Caco-2 (cell line): ENCODE measurements around the gene MEGF11. TPM values are rescaled to one million over a fixed set of nuclear protein-coding genes. Genes with fewer than 3 reads are reported as not detected.

Source experiments
- BruUV-seq: library from RNA; stranded (reverse); fragments of 400-500 nt; replicated peaks from 2 replicates; lab custom pipeline; 2021; lab: Mats Ljungman, UMichigan
- CTCF ChIA-PET: fragments of 300-600 bp; sonication (Branson Sonifier 250); formaldehyde crosslinking; loops from one replicate; lab custom pipeline; 2022; ENCODE audit warnings: antibody characterized with exemption; lab: Charles Lee
- POLR2A ChIA-PET: fragments of 300-600 bp; sonication (Branson Sonifier 250); formaldehyde crosslinking; loops from one replicate; lab custom pipeline; 2022; ENCODE audit warnings: antibody characterized with exemption; lab: Charles Lee
- DNase-seq, 2 experiments: peaks; one replicate each; pipeline versions ENCODE4 v3.0.0 to v3.0.0-alpha.2; 2020 to 2022
- H3K27me3 ChIP-seq: replicated peaks from 2 replicates; pipeline ENCODE4 v1.6.0; 2011; ENCODE audit warnings: low read length; ENCODE audit not compliant: control insufficient read depth, insufficient read depth
- H3K36me3 ChIP-seq: 2 replicates; pipeline ENCODE4 v1.5.1; 2011; ENCODE audit warnings: low read length; ENCODE audit not compliant: control insufficient read depth, insufficient read depth
- H3K4me1 ChIP-seq: fragments of 250-450 bp; sonication (Bioruptor Pico); 2 replicates; pipeline ENCODE4 v1.5.1; 2020; ENCODE audit warnings: mild to moderate bottlenecking
- H3K4me3 ChIP-seq: 2 replicates; pipeline ENCODE4 v1.5.1; 2011; ENCODE audit warnings: low read depth, mild to moderate bottlenecking, control low read depth, low read length
- H3K9me3 ChIP-seq: fragments of 250-450 bp; sonication (Bioruptor Pico); 2 replicates; pipeline ENCODE4 v1.5.1; 2020; ENCODE audit warnings: mild to moderate bottlenecking, moderate library complexity
- H3K27ac Mint-ChIP-seq: one replicate; pipeline ENCODE4 v1.8.0; 2022; ENCODE audit warnings: mixed read lengths; ENCODE audit not compliant: unreplicated experiment
- H3K27me3 Mint-ChIP-seq: one replicate; pipeline ENCODE4 v1.8.0; 2022; ENCODE audit warnings: mixed read lengths; ENCODE audit not compliant: insufficient read depth, unreplicated experiment
- H3K36me3 Mint-ChIP-seq: one replicate; pipeline ENCODE4 v1.8.0; 2022; ENCODE audit warnings: mild to moderate bottlenecking, mixed read lengths; ENCODE audit not compliant: insufficient read depth, unreplicated experiment
- H3K4me1 Mint-ChIP-seq: one replicate; pipeline ENCODE4 v1.8.0; 2022; ENCODE audit warnings: low read depth, mixed read lengths; ENCODE audit not compliant: unreplicated experiment
- H3K4me3 Mint-ChIP-seq: one replicate; pipeline ENCODE4 v1.8.0; 2022; ENCODE audit warnings: mild to moderate bottlenecking, moderate library complexity, mixed read lengths; ENCODE audit not compliant: unreplicated experiment
- H3K9me3 Mint-ChIP-seq: one replicate; pipeline ENCODE4 v1.8.0; 2022; ENCODE audit warnings: mixed read lengths; ENCODE audit not compliant: unreplicated experiment
- CTCF ChIP-seq, 2 experiments: fragments of 200-600 bp in 1 of 2; IDR thresholded peaks; 1 replicate in 1 of 2; 2 replicates in 1 of 2; pipeline versions ENCODE4 v1.5.1 to v1.8.0; 2011 to 2022; ENCODE audit warnings: antibody characterized with exemption in 1 of 2, control low read depth in 1 of 2, inconsistent platforms in 1 of 2, low read depth in 1 of 2, low read length in 1 of 2, mild to moderate bottlenecking in 1 of 2, moderate library complexity in 1 of 2; ENCODE audit not compliant: insufficient read depth in 1 of 2, severe bottlenecking in 1 of 2, unreplicated experiment in 1 of 2
- intact Hi-C: fragments of 100-400 bp; cut with micrococcal nuclease; formaldehyde crosslinking; loops from one replicate; pipeline ENCODE4 v1.10.0; 2022; ENCODE audit not compliant: unreplicated experiment
- total RNA-seq: library from RNA; stranded (reverse); gene quantifications from 2 replicates; pipeline ENCODE4 v1.2.3, GENCODE V29; 2022

Gene MEGF11
- total RNA-seq, 1 experiment from 2014 or later = 0.66 TPM

GRCh38 chr15:65940618-65940909 is 313.0 kb downstream of the MEGF11 start:
- Histone ChIP-seq H3K9me3 (no peaks in the 10 kb centered on the region), H3K27me3 (no peaks in the 10 kb centered on the region), H3K4me1 (no peaks in the 10 kb centered on the region), H3K36me3 (no peaks in the 10 kb centered on the region), H3K4me3 (no peak overlapping the region)
- H3K36me3 Mint-ChIP-seq = no peaks in the 10 kb centered on the region
- H3K27ac Mint-ChIP-seq = no peak overlapping the region
- intact Hi-C loops = no loop called here
- TF ChIP-seq CTCF (IDR thresholded peaks at IDR 0.05; ENCODE audit: insufficient read depth in 1 of 2, low read depth in 1 of 2, low read length in 1 of 2, severe bottlenecking in 1 of 2, unreplicated experiment in 1 of 2) = no peak
- no peak overlapping the region for H3K4me3 Mint-ChIP-seq
- ChIA-PET POLR2A (no interaction called here), CTCF (no interaction called here)
- BruUV-seq = no TSS peak
- no peaks in the 10 kb centered on the region for H3K4me1 Mint-ChIP-seq
- H3K27me3 Mint-ChIP-seq = no peaks in the 10 kb centered on the region
- no peaks in the 10 kb centered on the region for H3K9me3 Mint-ChIP-seq
- no peak for DNase-seq

- H3K9me3 ChIP-seq = no peaks in the 10 kb centered on the region
- H3K9me3 Mint-ChIP-seq = no peaks in the 10 kb centered on the region
- BruUV-seq = no TSS peak
- no peaks in the 10 kb centered on the region for H3K4me1 ChIP-seq
- H3K4me1 Mint-ChIP-seq = no peaks in the 10 kb centered on the region
- no peaks in the 10 kb centered on the region for H3K36me3 ChIP-seq
- no peak for DNase-seq
- POLR2A ChIA-PET = no interaction called here
- TF ChIP-seq CTCF (IDR thresholded peaks at IDR 0.05; ENCODE audit: insufficient read depth in 1 of 2, low read depth in 1 of 2, low read length in 1 of 2, severe bottlenecking in 1 of 2, unreplicated experiment in 1 of 2) = no peak
- no peak overlapping the region for H3K4me3 Mint-ChIP-seq
- intact Hi-C loops = no loop called here
- H3K27ac Mint-ChIP-seq = no peak overlapping the region
- no peaks in the 10 kb centered on the region for H3K36me3 Mint-ChIP-seq
- no peak overlapping the region for H3K4me3 ChIP-seq
- CTCF ChIA-PET = no interaction called here
- H3K27me3 Mint-ChIP-seq = no peaks in the 10 kb centered on the region
- no peaks in the 10 kb centered on the region for H3K27me3 ChIP-seq
These were observed 313.5 kb downstream of the MEGF11 start for GRCh38 chr15:65939901-65940617.

GRCh38 chr15:65938604-65939003 is 314.9 kb downstream of the MEGF11 start:
- no peaks in the 10 kb centered on the region for H3K27me3 Mint-ChIP-seq
- H3K4me1 ChIP-seq = no peaks in the 10 kb centered on the region
- TF ChIP-seq CTCF (IDR thresholded peaks at IDR 0.05; ENCODE audit: insufficient read depth in 1 of 2, low read depth in 1 of 2, low read length in 1 of 2, severe bottlenecking in 1 of 2, unreplicated experiment in 1 of 2) = no peak
- H3K27me3 ChIP-seq = no peaks in the 10 kb centered on the region
- no TSS peak for BruUV-seq
- ChIA-PET POLR2A (no interaction called here), CTCF (no interaction called here)
- H3K9me3 Mint-ChIP-seq = no peaks in the 10 kb centered on the region
- H3K9me3 ChIP-seq = no peaks in the 10 kb centered on the region
- no peak overlapping the region for H3K4me3 Mint-ChIP-seq
- no peak overlapping the region for H3K4me3 ChIP-seq
- intact Hi-C loops = no loop called here
- no peak overlapping the region for H3K27ac Mint-ChIP-seq
- H3K4me1 Mint-ChIP-seq = no peaks in the 10 kb centered on the region
- no peaks in the 10 kb centered on the region for H3K36me3 Mint-ChIP-seq
- DNase-seq = no peak
- H3K36me3 ChIP-seq = no peaks in the 10 kb centered on the region
